NCI-H1694 (cell line): ENCODE data around the gene BPI.
"Not testable (repeated sequence)": the region's sequence is repeated elsewhere in the genome, so short reads cannot be mapped to it uniquely, and the experiment has no call there.

Experiments
- DNase-seq: peaks from one replicate; lab custom pipeline; 2025; lab: John Stamatoyannopoulos, UW

BPI gene

GRCh38 chr20:38363004-38363747 is 59.2 kb downstream of the BPI start:
- DNase-seq, result no peak

DNA sequence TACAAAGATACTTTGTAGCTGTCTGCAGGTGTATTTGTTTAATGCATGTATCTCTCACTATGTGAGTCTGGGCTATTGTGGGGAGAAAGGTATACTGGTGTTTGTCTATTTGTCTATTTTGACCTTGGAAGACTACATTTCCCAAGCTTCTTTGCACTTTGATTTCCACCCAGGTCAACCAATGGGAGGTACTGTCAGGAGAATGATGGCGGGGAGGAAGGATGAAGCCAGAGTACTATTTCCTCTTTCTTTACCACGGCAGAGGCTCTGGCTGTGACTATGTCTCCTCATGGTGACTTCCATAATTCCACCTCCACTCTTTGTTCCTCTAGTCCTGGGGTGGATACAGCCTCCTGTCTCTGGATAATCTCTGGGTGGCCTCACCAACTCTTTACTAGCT is 65.4 kb downstream of the BPI start:
- DNase-seq, result no peak

DNA sequence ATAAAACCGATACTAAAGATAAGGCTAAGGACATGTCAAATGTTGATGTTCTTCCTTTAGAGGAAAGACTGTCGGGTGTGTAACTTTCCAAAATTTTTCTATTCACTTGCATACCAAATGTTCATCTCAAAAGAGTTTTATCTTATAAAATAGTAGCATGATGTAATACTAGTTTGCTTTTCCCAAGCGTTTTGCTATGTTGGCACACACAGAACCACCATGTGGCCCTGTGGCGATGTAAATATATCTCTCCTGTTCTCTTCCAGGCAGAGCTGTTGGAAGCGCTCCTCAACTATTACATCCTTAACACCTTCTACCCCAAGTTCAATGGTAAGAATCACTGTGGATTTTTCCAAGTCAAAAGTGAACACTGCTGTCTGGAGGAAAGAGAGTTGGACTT is 68.8 kb downstream of the BPI start:
- no peak for DNase-seq

- DNase-seq, result no peak
These were observed 69.4 kb downstream of the BPI start for GRCh38 chr20:38373231-38373867.

GRCh38 chr20:38373898-38374297 is 69.9 kb downstream of the BPI start:
- DNase-seq, result no peak

DNA sequence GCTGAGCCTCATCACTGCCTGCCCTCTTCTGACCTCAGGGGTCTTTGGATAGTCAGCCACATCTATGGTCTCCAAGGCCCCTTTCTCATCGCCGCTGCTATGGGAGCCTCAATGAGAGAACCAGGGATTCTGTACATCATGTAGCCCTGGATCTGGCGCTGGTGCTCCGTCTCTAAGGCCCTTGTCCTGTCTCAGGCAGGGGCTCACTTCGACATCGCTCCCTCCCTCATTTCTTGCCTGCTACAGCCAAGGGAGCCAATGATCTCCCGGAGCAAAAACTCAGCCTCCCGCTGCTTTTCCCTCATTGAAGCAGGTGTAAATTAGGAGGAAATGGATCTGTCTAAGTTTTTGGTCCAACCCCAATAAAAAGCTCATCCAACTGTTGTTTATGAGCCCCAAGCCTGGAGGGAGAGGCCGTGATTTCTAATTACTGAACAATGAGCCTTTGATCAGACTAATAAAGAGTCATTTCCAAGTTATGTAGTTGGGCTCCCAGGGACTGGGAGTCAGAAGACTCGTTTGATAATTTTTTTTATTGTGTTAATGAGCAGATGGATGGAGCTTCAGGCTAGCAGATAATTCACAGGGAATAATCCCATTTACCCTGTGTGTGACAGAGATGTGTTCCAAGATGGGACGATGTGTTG is 73.2 kb downstream of the BPI start:
- DNase-seq, result no peak

DNA sequence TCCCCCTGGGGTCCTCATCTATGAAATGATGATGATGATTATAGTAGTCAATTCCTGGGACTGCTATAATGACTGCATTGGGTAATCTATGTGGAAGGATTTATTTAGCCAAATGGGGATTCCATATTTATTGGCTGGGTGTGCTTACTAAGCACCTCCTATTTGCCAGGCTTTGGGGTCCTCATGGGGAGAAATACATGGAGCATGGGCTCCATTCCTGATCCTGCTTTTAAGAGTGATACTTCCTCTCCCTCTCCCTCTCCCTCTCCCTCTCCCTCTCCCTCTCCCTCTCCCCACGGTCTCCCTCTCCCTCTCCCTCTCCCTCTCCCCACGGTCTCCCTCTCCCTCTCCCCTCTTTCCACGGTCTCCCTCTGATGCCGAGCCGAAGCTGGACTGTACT is 73.9 kb downstream of the BPI start:
- not testable (repeated sequence) for DNase-seq

- DNase-seq, result no peak
These were observed 79.2 kb downstream of the BPI start for GRCh38 chr20:38383147-38383546.

- no peak for DNase-seq
These were observed 82.0 kb downstream of the BPI start for GRCh38 chr20:38386004-38386403.

- DNase-seq, result no peak
These were observed 82.9 kb downstream of the BPI start for GRCh38 chr20:38386851-38387250.
